Heart left ventricle (tissue), 16 donors: ENCODE measurements around the gene CFAP46. TPM values are rescaled to one million over a fixed set of nuclear protein-coding genes. Genes with fewer than 3 reads are reported as not detected.

Experiments used
- ATAC-seq, 4 donors: fragments of 200-7000 bp; cut with Tn5 transposase; one replicate each; pipeline ENCODE4 v1.9.1; 2020 to 2022; ENCODE audit warnings: moderate library complexity in 4 of 4, mild to moderate bottlenecking in 3 of 4, moderate number of reproducible peaks in 1 of 4
- DNase-seq, 5 donors: peaks; one replicate each; pipeline ENCODE4 v3.0.0-alpha.2; 2020
- H3K27ac ChIP-seq, 12 donors: fragments of 200-600 bp; sonication (generic) in 4 of 12; one replicate each; pipeline versions ENCODE4 v1.5.0 to v1.8.0; 2016 to 2022; ENCODE audit warnings: mild to moderate bottlenecking in 2 of 12
- H3K27me3 ChIP-seq, 9 donors: fragments of 200-600 bp; sonication (generic) in 2 of 9; one replicate each; pipeline versions ENCODE4 v1.5.1 to v1.8.0; 2016 to 2022; ENCODE audit warnings: mild to moderate bottlenecking in 3 of 9
- H3K36me3 ChIP-seq, 9 donors: fragments of 200-600 bp; sonication (generic) in 2 of 9; one replicate each; pipeline versions ENCODE4 v1.5.0 to v1.8.0; 2018 to 2022; ENCODE audit warnings: mild to moderate bottlenecking in 2 of 9
- H3K4me1 ChIP-seq, 12 donors: fragments of 200-600 bp; sonication (generic) in 4 of 12; one replicate each; pipeline versions ENCODE4 v1.5.0 to v1.8.0; 2016 to 2022; ENCODE audit warnings: mild to moderate bottlenecking in 3 of 12
- H3K4me3 ChIP-seq, 12 donors: fragments of 200-600 bp; sonication (generic) in 4 of 12; one replicate each; pipeline versions ENCODE4 v1.5.0 to v1.8.0; 2017 to 2022; ENCODE audit warnings: mild to moderate bottlenecking in 9 of 12, moderate library complexity in 4 of 12
- H3K9me3 ChIP-seq, 12 donors: fragments of 200-600 bp; sonication (generic) in 4 of 12; one replicate each; pipeline versions ENCODE4 v1.5.0 to v1.8.0; 2016 to 2022; ENCODE audit warnings: mild to moderate bottlenecking in 1 of 12
- POLR2A ChIP-seq, 2 donors: fragments of 450-650 bp; IDR thresholded peaks; one replicate each; pipeline ENCODE4 v1.6.1; 2017; ENCODE audit warnings: antibody characterized with exemption in 2 of 2, mild to moderate bottlenecking in 2 of 2, moderate library complexity in 2 of 2
- WGBS, 4 donors: extraction: QIAGEN DNeasy Blood & Tissue Kit in 2 of 4; methylation state at CpG; one replicate each; pipeline versions ENCODE4 v1.1.5 to v1.1.7; 2013 to 2018; 5-methylcytosine and 5-hydroxymethylcytosine counted together
- intact Hi-C, 10 donors: fragments of 100-400 bp; cut with DNase I; formaldehyde crosslinking; loops; one replicate each; pipeline versions ENCODE4 v1.11.1 to v1.14.2; 2022
- polyA plus RNA-seq, 2 donors: library from polyadenylated mRNA; stranded (reverse); fragments of 200-250 nt; gene quantifications; one replicate each; pipeline ENCODE4 v1.2.3, GENCODE V29; 2013
- total RNA-seq, 9 donors: library from RNA; depleted of rRNA in 2 of 9; stranded (reverse); fragments of >200 nt in 2 of 9; fragmentation: NEBNext Ultra II Directional in 3 of 9; extraction: Animal tissue kit (Norgen Biotek cat#: 25700) in 3 of 9; gene quantifications; one replicate each; pipeline versions ENCODE4 v1.1.0 to v1.2.4, GENCODE V29; 2016 to 2023
- TF ChIP-seq, protein P1 (sequence below), 12 donors: fragments of 200-600 bp; sonication (generic) in 4 of 12; IDR thresholded peaks; one replicate each; pipeline versions ENCODE4 v1.5.0 to v1.8.0; 2018 to 2022; ENCODE audit warnings: antibody characterized with exemption in 12 of 12, mild to moderate bottlenecking in 5 of 12
- donor health status: ischemic (EF 13 %, LVEDD 7.1; RV severe dilation, severe dysfunction).
- donor health status: healthy with polysubstance abuse.
- donor health status: DM: no; HTN: yes; CAD: no.
- donor health status: DM: no; HTN: no; CAD: no.
- donor health status: ischemic (EF 25% LVEDD 6.9; RV normal size, moderate dysfunction).
- donor health status: ischemic (EF 25% LVEDD 5.7; RV mildly dilated, moderate dysfunction).
- donor health status: healthy.
- donor health status: DM: yes; HTN: yes; CAD: no.
- donor health status: ischemic (EF 35%, LVEDD 5.7; RV mildly dilated, moderate dysfunction).
- donor health status: nonischemic (EF 11% LVEDD 7.7; RV severe dilation, severe dysfunction).
- donor health status: DM: yes; HTN: yes; CAD: no.
- donor health status: PGD.
- donor health status: ischemic (EF 29% LVEDD 5.4; RV normal size, mild dysfunction).
- donor health status: nonischemic (EF 23%, LVEDD 6.1; RV moderate dilation, normal function).

Gene CFAP46
- total and polyA plus RNA-seq, 11 donors, result 0.61 to 1.8 (median 0.95) TPM

DNA sequence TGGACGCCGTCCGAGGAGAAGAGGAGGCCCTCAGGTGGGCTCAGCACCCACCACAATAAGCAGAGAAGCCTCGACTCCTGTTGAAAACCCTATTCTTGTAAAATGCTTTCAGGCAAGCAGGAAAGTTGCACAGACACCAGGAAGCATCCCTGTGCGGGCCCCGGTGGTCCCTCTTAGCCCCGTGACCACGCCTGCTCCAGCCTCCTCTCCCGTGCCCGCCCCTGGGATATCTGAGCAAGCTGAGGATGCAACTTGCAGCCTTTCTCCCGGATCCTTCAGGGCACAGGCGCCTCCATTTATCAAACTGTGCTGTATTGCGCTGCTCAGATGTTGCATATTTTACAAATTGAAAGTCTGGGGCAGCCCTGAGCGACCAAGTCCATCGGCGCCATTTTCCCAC, 72.7 kb downstream of the CFAP46 start:
- no peak overlapping the region for H3K4me3 ChIP-seq
- 86 to 94% (median 91%) methylated on average over 16 of the region's 16 CpGs for WGBS, 4 donors
- H3K27ac ChIP-seq, result no peak overlapping the region
- intact Hi-C loops, result no loop called here
- peaks cover 0 to 20% (median 3%) of the 10 kb centered on the region in 9 donors for H3K27me3 ChIP-seq
- H3K36me3 ChIP-seq, result no peaks in the 10 kb centered on the region
- H3K4me1 ChIP-seq, result no peaks in the 10 kb centered on the region
- DNase-seq, result peak in 4 of 5 donors; percentile 1 to 25 (median 4)
- peaks cover 0 to 12% (median 0%) of the 10 kb centered on the region in 12 donors for H3K9me3 ChIP-seq
- no peak for ATAC-seq
- TF ChIP-seq POLR2A (IDR thresholded peaks at IDR 0.05), result no peak
- TF ChIP-seq, protein P1, sequence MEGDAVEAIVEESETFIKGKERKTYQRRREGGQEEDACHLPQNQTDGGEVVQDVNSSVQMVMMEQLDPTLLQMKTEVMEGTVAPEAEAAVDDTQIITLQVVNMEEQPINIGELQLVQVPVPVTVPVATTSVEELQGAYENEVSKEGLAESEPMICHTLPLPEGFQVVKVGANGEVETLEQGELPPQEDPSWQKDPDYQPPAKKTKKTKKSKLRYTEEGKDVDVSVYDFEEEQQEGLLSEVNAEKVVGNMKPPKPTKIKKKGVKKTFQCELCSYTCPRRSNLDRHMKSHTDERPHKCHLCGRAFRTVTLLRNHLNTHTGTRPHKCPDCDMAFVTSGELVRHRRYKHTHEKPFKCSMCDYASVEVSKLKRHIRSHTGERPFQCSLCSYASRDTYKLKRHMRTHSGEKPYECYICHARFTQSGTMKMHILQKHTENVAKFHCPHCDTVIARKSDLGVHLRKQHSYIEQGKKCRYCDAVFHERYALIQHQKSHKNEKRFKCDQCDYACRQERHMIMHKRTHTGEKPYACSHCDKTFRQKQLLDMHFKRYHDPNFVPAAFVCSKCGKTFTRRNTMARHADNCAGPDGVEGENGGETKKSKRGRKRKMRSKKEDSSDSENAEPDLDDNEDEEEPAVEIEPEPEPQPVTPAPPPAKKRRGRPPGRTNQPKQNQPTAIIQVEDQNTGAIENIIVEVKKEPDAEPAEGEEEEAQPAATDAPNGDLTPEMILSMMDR (IDR thresholded peaks at IDR 0.05), result no peak

DNA sequence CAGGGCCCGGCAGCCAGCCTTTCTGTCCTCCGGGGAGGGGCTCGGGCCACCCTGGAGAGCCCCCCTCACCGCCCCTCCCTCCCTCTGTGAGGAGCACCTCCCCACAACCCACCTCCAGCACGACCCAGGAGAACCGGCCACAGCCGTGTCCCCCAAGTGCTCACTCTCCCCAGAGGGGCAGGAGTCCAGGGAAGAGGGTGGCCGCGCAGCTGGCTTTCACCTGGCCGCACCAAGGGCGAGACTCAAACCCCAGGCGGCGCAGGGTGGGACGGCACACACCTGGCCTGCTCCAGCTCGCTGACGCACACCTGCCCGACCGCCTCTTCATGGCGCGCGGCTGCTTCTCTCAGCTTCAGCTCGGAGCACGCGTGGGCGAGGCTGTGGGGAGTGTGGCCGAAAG, 73.4 kb downstream of the CFAP46 start:
- WGBS, 4 donors, result 90 to 92% (median 91%) methylated on average over 22 to 26 of the region's 26 CpGs
- H3K36me3 ChIP-seq, result no peaks in the 10 kb centered on the region
- DNase-seq, result peak in 4 of 5 donors; percentile 6 to 62 (median 18)

DNA sequence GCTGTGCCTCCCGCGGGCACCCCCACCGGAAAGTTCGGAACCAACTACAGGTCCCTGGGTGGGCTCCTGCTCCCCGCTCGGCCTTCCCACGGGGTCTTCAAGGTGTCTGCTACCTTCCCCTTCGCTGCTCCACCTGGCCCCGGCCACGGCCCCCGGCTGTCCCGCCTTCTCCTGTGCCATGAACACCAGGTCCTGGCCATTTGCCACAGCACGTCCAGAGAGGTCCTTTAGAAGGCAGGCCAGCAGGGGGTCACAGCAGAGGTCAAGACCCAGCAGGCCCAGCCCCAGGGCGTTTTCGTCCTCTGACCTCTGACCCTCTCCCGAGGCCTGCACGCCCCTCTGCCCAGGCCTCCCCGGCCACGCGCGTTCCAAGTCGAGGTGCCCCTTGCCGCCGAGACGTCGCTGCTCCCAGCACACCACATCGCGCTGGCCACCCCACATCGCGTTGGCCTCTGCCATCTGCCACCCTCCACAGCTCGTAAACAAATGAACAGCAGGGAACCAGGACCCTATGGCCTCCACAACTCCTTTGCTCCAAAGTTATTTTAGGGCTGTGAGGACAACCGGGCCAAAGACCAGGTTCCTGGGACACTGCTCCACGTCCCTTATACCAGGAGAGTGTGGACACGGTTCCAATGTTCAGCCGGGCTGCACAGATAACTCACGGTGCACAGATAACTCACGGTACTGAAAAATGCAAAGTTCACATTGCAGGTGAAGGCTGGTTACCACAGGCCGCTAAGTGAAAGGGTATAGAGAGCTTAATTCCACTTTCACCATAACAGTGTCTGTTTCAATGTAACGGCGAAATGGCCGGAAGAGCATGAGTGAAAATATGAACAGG, 74.3 kb downstream of the CFAP46 start:
- WGBS, 4 donors, result 85 to 88% (median 86%) methylated on average over 41 of the region's 41 CpGs
- intact Hi-C loops, result no loop called here
- no peaks in the 10 kb centered on the region for H3K4me1 ChIP-seq
- peaks cover 0 to 17% (median 4%) of the 10 kb centered on the region in 9 donors for H3K27me3 ChIP-seq
- ATAC-seq (no peak), DNase-seq (peak in 4 of 5 donors; percentile 12 to 59 (median 17))
- H3K27ac ChIP-seq, result no peak overlapping the region
- H3K9me3 ChIP-seq, result peaks cover 0 to 12% (median 0%) of the 10 kb centered on the region in 12 donors
- no peak overlapping the region for H3K4me3 ChIP-seq
- H3K36me3 ChIP-seq, result no peaks in the 10 kb centered on the region
- no peak for TF ChIP-seq POLR2A (IDR thresholded peaks at IDR 0.05)
- TF ChIP-seq, protein P1 (IDR thresholded peaks at IDR 0.05), result no peak

More for the DNA sequence above, 73.4 kb downstream of the CFAP46 start:
- Histone ChIP-seq H3K27ac (no peak overlapping the region), H3K27me3 (peaks cover 0 to 20% (median 3%) of the 10 kb centered on the region in 9 donors), H3K9me3 (peaks cover 0 to 12% (median 0%) of the 10 kb centered on the region in 12 donors), H3K4me1 (no peaks in the 10 kb centered on the region), H3K4me3 (no peak overlapping the region)
- intact Hi-C loops, result no loop called here
- no peak for ATAC-seq
- TF ChIP-seq, protein P1 (IDR thresholded peaks at IDR 0.05), result no peak
- no peak for TF ChIP-seq POLR2A (IDR thresholded peaks at IDR 0.05)

DNA sequence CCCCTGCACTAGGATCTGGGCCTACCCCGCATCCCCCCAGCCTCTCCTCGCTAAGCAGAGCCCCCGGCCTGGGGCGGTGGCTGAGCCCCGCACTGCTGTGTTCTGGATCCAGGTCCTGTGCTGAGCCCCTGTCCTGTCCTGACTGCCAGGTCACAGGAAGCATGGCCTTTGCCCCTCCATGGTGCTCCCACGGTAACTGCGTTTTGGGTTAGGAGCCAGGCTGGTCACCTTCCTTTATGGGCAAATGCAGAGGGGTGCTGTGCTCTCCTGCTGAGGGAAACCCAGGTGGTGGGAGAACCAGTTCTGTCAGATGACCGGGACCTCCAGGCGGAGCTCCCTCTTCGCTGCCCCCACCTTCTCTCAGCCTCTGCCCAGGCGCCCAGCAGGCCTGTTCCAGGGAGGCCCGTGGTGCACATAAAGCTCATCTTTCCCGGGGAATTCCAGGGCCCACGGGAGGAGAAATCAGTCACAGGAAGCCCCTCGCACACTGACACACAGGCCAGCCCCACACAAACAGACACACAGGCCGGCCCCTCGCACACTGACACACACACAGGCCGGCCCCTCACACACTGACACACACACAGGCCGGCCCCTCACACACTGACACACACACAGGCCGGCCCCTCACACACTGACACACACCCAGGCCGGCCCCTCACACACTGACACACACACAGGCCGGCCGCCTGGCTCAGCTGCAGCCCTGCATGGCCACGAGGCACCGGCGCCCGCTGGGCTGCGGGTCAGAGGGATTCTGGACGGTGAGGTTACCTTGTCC, 75.6 kb downstream of the CFAP46 start:
- H3K4me3 ChIP-seq, result no peak overlapping the region
- DNase-seq (peak in 2 of 5 donors; percentile 10 to 16), ATAC-seq (no peak)
- no peaks in the 10 kb centered on the region for H3K4me1 ChIP-seq
- WGBS, 4 donors, result 79 to 91% (median 82%) methylated on average over 18 to 29 of the region's 29 CpGs
- H3K9me3 ChIP-seq, result peaks cover 0 to 12% (median 0%) of the 10 kb centered on the region in 12 donors
- peaks cover 0 to 17% (median 4%) of the 10 kb centered on the region in 9 donors for H3K27me3 ChIP-seq
- no peak overlapping the region for H3K27ac ChIP-seq
- no peaks in the 10 kb centered on the region for H3K36me3 ChIP-seq
- intact Hi-C loops, result no loop called here
- TF ChIP-seq, protein P1 (IDR thresholded peaks at IDR 0.05), result no peak
- TF ChIP-seq POLR2A (IDR thresholded peaks at IDR 0.05), result no peak
